Measurements from ENCODE around the gene CAMTA1.

CAMTA1 gene

GRCh38 chr1:7040969-7041695 is 255.9 kb downstream of the CAMTA1 start:
- no peak for DNase-seq (ENCODE audit: low spot score)

GRCh38 chr1:7042322-7043190 is 257.3 kb downstream of the CAMTA1 start:
- peak; percentile 55 for DNase-seq (ENCODE audit: low spot score)

GRCh38 chr1:7043191-7043549 is 257.9 kb downstream of the CAMTA1 start:
- no peak for DNase-seq (ENCODE audit: low spot score)

GRCh38 chr1:7043719-7044535 is 258.7 kb downstream of the CAMTA1 start:
- DNase-seq (ENCODE audit: low spot score), result no peak

GRCh38 chr1:7045897-7046296 is 260.6 kb downstream of the CAMTA1 start:
- DNase-seq (ENCODE audit: low spot score), result no peak

GRCh38 chr1:7046314-7046713 is 261.1 kb downstream of the CAMTA1 start:
- peak; percentile 35 for DNase-seq (ENCODE audit: low spot score)

GRCh38 chr1:7046891-7047290 is 261.6 kb downstream of the CAMTA1 start:
- no peak for DNase-seq (ENCODE audit: low spot score)

- no peak for DNase-seq (ENCODE audit: low spot score)
Measured at GRCh38 chr1:7047866-7048265, 262.6 kb downstream of the CAMTA1 start.

GRCh38 chr1:7048395-7048794 is 263.1 kb downstream of the CAMTA1 start:
- no peak for DNase-seq (ENCODE audit: low spot score)

GRCh38 chr1:7049913-7050625 is 264.8 kb downstream of the CAMTA1 start:
- DNase-seq (ENCODE audit: low spot score), result no peak

GRCh38 chr1:7050751-7051665 is 265.8 kb downstream of the CAMTA1 start:
- peak; percentile 52 for DNase-seq (ENCODE audit: low spot score)

GRCh38 chr1:7052701-7053100 is 267.4 kb downstream of the CAMTA1 start:
- DNase-seq (ENCODE audit: low spot score), result no peak

GRCh38 chr1:7060745-7061144 is 275.5 kb downstream of the CAMTA1 start:
- DNase-seq (ENCODE audit: low spot score), result no peak

- DNase-seq (ENCODE audit: low spot score), result no peak
Measured at GRCh38 chr1:7062346-7063061, 277.2 kb downstream of the CAMTA1 start.

GRCh38 chr1:7063981-7064380 is 278.7 kb downstream of the CAMTA1 start:
- no peak for DNase-seq (ENCODE audit: low spot score)

- DNase-seq (ENCODE audit: low spot score), result no peak
Measured at GRCh38 chr1:7068552-7068951, 283.3 kb downstream of the CAMTA1 start.

GRCh38 chr1:7069931-7070330 is 284.7 kb downstream of the CAMTA1 start:
- DNase-seq (ENCODE audit: low spot score), result no peak

GRCh38 chr1:7070389-7071029 is 285.3 kb downstream of the CAMTA1 start:
- peak; percentile 76 for DNase-seq (ENCODE audit: low spot score)

- DNase-seq (ENCODE audit: low spot score), result no peak
Measured at GRCh38 chr1:7076117-7076516, 290.9 kb downstream of the CAMTA1 start.

GRCh38 chr1:7076572-7076971 is 291.3 kb downstream of the CAMTA1 start:
- DNase-seq (ENCODE audit: low spot score), result no peak

Data from Ammon's horn (tissue), 1 donor.